Measurements from ENCODE around the gene DSC2.

Gene DSC2

DNA sequence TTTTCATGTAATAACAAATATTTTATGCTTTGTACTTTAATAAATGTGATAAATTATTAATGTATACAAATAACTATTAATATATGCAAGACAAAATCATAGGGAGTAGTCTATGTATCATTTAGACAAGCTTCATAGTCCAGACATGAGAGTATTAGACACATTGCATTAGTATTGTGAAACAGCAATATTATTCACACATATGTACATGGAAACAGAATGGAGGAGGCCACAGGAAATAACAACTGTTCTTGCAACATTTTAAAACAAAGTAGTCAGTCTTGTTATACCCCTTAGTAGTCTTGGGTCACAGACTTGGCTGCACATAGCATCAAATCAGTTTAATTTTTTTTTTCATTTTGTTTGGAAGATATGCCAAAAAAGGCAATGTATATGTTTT is 44.6 kb upstream of the DSC2 start:
- H4K20me1 ChIP-seq (ENCODE audit: insufficient read depth, low read length): no peaks in the 10 kb centered on the region
- no peaks in the 10 kb centered on the region for H3K9me3 ChIP-seq (replicated peaks; ENCODE audit: insufficient read depth, low read length)
- H3K27me3 ChIP-seq (replicated peaks; ENCODE audit: insufficient read depth, low read length): no peaks in the 10 kb centered on the region
- H3F3A ChIP-seq (ENCODE audit: insufficient read depth, low read length): no peaks in the 10 kb centered on the region
- no peak overlapping the region for H3K4me3 ChIP-seq (ENCODE audit: low read length)
- H3K4me2 ChIP-seq (ENCODE audit: low read depth, low read length): no peak overlapping the region
- H3K27ac ChIP-seq (ENCODE audit: low read length): no peak overlapping the region
- H3K79me2 ChIP-seq (ENCODE audit: low read length): no peaks in the 10 kb centered on the region
- no peaks in the 10 kb centered on the region for H3K9me2 ChIP-seq (replicated peaks; ENCODE audit: insufficient read depth, low read length)
- no peak for TF ChIP-seq EZH2phosphoT487 (IDR thresholded peaks at IDR 0.05; ENCODE audit: low read length)
- TF ChIP-seq, protein P1, sequence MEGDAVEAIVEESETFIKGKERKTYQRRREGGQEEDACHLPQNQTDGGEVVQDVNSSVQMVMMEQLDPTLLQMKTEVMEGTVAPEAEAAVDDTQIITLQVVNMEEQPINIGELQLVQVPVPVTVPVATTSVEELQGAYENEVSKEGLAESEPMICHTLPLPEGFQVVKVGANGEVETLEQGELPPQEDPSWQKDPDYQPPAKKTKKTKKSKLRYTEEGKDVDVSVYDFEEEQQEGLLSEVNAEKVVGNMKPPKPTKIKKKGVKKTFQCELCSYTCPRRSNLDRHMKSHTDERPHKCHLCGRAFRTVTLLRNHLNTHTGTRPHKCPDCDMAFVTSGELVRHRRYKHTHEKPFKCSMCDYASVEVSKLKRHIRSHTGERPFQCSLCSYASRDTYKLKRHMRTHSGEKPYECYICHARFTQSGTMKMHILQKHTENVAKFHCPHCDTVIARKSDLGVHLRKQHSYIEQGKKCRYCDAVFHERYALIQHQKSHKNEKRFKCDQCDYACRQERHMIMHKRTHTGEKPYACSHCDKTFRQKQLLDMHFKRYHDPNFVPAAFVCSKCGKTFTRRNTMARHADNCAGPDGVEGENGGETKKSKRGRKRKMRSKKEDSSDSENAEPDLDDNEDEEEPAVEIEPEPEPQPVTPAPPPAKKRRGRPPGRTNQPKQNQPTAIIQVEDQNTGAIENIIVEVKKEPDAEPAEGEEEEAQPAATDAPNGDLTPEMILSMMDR (IDR thresholded peaks at IDR 0.05; ENCODE audit: low read length): no peak
- no peak for TF ChIP-seq EZH2 (optimal IDR thresholded peaks at IDR 0.05; ENCODE audit: low read depth, low read length)
- H3K36me3 ChIP-seq (replicated peaks; ENCODE audit: insufficient read depth, low read length): no peaks in the 10 kb centered on the region
- H2AFZ ChIP-seq (ENCODE audit: low read length): no peak overlapping the region
- no peaks in the 10 kb centered on the region for H3K4me1 ChIP-seq (ENCODE audit: low read length)
- DNase-seq: no peak
- H3K9ac ChIP-seq (ENCODE audit: low read length): no peak overlapping the region

DNA sequence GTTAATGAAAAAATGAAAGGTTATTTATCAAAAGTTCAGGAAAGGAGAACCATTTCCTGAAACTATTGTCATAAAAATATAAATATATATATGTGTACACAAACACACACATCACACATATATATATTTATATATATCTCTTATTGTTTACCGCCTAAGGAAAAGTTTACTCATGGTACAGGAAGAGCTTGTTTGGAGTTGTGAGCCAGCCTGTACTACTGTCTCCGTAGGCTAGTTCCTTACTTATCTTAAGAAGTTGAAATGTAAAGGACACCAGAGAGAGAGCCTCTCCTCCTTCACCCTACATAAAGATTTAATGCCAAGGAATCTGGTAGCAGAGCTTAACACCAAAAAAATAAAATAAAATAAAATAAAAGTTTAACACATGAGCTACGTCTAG is 40.8 kb upstream of the DSC2 start:
- no peaks in the 10 kb centered on the region for H4K20me1 ChIP-seq (ENCODE audit: insufficient read depth, low read length)
- TF ChIP-seq EZH2phosphoT487 (IDR thresholded peaks at IDR 0.05; ENCODE audit: low read length): no peak
- no peak for DNase-seq
- H3K9me2 ChIP-seq (replicated peaks; ENCODE audit: insufficient read depth, low read length): no peaks in the 10 kb centered on the region
- H3K27ac ChIP-seq (ENCODE audit: low read length): no peak overlapping the region
- H3K4me3 ChIP-seq (ENCODE audit: low read length): no peak overlapping the region
- H3K79me2 ChIP-seq (ENCODE audit: low read length): no peaks in the 10 kb centered on the region
- no peaks in the 10 kb centered on the region for H3K27me3 ChIP-seq (replicated peaks; ENCODE audit: insufficient read depth, low read length)
- no peaks in the 10 kb centered on the region for H3K4me1 ChIP-seq (ENCODE audit: low read length)
- H3K4me2 ChIP-seq (ENCODE audit: low read depth, low read length): no peak overlapping the region
- no peaks in the 10 kb centered on the region for H3F3A ChIP-seq (ENCODE audit: insufficient read depth, low read length)
- H2AFZ ChIP-seq (ENCODE audit: low read length): no peak overlapping the region
- H3K9me3 ChIP-seq (replicated peaks; ENCODE audit: insufficient read depth, low read length): no peaks in the 10 kb centered on the region
- H3K36me3 ChIP-seq (replicated peaks; ENCODE audit: insufficient read depth, low read length): no peaks in the 10 kb centered on the region
- H3K9ac ChIP-seq (ENCODE audit: low read length): no peak overlapping the region

DNA sequence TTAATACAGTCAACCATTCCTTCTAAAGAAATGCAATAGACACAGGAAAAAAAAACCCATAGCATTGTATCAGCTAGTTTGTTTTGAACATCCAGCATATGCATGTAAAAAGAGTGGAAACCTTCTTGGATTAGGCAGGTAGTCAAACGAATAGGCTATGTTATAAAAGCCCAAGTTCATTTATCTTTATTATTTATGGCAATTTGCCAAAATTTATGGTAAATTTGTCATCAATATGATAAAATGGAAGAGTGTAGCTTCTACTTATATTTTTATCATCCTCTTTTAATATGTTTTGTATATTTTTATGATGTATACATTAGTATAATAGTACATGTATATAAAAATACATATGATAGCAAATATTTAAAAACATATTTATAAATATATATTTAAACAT is 36.5 kb upstream of the DSC2 start:
- H3K79me2 ChIP-seq (ENCODE audit: low read length): no peaks in the 10 kb centered on the region
- no peak overlapping the region for H3K4me3 ChIP-seq (ENCODE audit: low read length)
- no peak overlapping the region for H2AFZ ChIP-seq (ENCODE audit: low read length)
- H3K9me2 ChIP-seq (replicated peaks; ENCODE audit: insufficient read depth, low read length): no peaks in the 10 kb centered on the region
- no peaks in the 10 kb centered on the region for H3F3A ChIP-seq (ENCODE audit: insufficient read depth, low read length)
- H4K20me1 ChIP-seq (ENCODE audit: insufficient read depth, low read length): no peaks in the 10 kb centered on the region
- H3K36me3 ChIP-seq (replicated peaks; ENCODE audit: insufficient read depth, low read length): no peaks in the 10 kb centered on the region
- no peak overlapping the region for H3K27ac ChIP-seq (ENCODE audit: low read length)
- no peak for TF ChIP-seq EZH2phosphoT487 (IDR thresholded peaks at IDR 0.05; ENCODE audit: low read length)
- TF ChIP-seq, protein P1 (IDR thresholded peaks at IDR 0.05; ENCODE audit: low read length): no peak
- no peak for TF ChIP-seq EZH2 (optimal IDR thresholded peaks at IDR 0.05; ENCODE audit: low read depth, low read length)
- no peak for DNase-seq
- no peaks in the 10 kb centered on the region for H3K4me1 ChIP-seq (ENCODE audit: low read length)
- H3K9me3 ChIP-seq (replicated peaks; ENCODE audit: insufficient read depth, low read length): no peaks in the 10 kb centered on the region
- H3K4me2 ChIP-seq (ENCODE audit: low read depth, low read length): no peak overlapping the region
- no peaks in the 10 kb centered on the region for H3K27me3 ChIP-seq (replicated peaks; ENCODE audit: insufficient read depth, low read length)
- H3K9ac ChIP-seq (ENCODE audit: low read length): no peak overlapping the region

DNA sequence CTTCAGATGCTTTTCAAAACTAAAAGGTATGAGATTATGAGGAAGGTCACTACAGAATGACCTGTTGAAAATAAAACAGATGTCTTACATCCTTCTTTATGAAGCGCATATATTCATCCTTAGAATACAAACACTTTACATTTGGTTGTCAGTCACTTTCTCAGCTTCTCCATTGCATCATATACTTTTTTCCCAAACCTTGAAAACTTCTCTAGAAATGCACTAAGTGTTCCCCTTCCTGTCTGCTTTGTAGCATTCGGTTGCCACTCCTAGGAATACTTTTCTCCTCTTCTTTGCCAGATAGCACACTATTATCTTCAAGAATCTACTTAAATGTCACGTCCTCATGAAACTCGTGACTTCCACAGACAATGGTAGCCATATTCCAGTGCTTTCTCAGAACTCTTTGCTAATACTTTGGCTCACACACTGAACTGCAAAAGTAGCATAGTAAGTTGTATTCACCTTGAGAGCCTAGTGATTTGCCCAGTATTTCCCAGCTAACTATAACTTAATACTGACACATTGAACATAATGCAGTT is 32.8 kb upstream of the DSC2 start:
- TF ChIP-seq EZH2phosphoT487 (IDR thresholded peaks at IDR 0.05; ENCODE audit: low read length) (no peak), EZH2 (optimal IDR thresholded peaks at IDR 0.05; ENCODE audit: low read depth, low read length) (no peak)
- TF ChIP-seq, protein P1 (IDR thresholded peaks at IDR 0.05; ENCODE audit: low read length): no peak
- Histone ChIP-seq H4K20me1 (ENCODE audit: insufficient read depth, low read length) (no peaks in the 10 kb centered on the region), H3F3A (ENCODE audit: insufficient read depth, low read length) (no peaks in the 10 kb centered on the region), H3K9ac (ENCODE audit: low read length) (no peak overlapping the region), H3K36me3 (replicated peaks; ENCODE audit: insufficient read depth, low read length) (no peaks in the 10 kb centered on the region), H3K4me2 (ENCODE audit: low read depth, low read length) (no peak overlapping the region), H3K27me3 (replicated peaks; ENCODE audit: insufficient read depth, low read length) (no peaks in the 10 kb centered on the region), H3K4me1 (ENCODE audit: low read length) (no peaks in the 10 kb centered on the region), H3K9me3 (replicated peaks; ENCODE audit: insufficient read depth, low read length) (no peaks in the 10 kb centered on the region), H2AFZ (ENCODE audit: low read length) (no peak overlapping the region), H3K79me2 (ENCODE audit: low read length) (no peaks in the 10 kb centered on the region), H3K9me2 (replicated peaks; ENCODE audit: insufficient read depth, low read length) (no peaks in the 10 kb centered on the region), H3K4me3 (ENCODE audit: low read length) (no peak overlapping the region), H3K27ac (ENCODE audit: low read length) (no peak overlapping the region)
- no peak for DNase-seq

Measured in MM.1S (cell line).